Immature natural killer cell (primary cell): ENCODE results near the gene KRTAP5-2. TPM values are rescaled to one million over a fixed set of nuclear protein-coding genes. Genes with fewer than 3 reads are reported as not detected.

ENCODE experiments used
- DNase-seq, 3 donors: peaks; one replicate each; pipeline ENCODE4 v3.0.0; 2022; ENCODE audit warnings: mixed read lengths in 1 of 3
- H3K27ac Mint-ChIP-seq, 6 donors: one replicate each; pipeline ENCODE4 v1.8.0; 2020; ENCODE audit warnings: mixed read lengths in 6 of 6, mild to moderate bottlenecking in 5 of 6, inconsistent platforms in 4 of 6, moderate library complexity in 3 of 6
- H3K27me3 Mint-ChIP-seq, 3 donors: one replicate each; pipeline ENCODE4 v1.8.0; 2020 to 2021; ENCODE audit warnings: low read depth in 3 of 3, mild to moderate bottlenecking in 3 of 3, mixed read lengths in 3 of 3, moderate library complexity in 3 of 3, inconsistent platforms in 1 of 3
- H3K36me3 Mint-ChIP-seq, 3 donors: one replicate each; pipeline ENCODE4 v1.8.0; 2020; ENCODE audit warnings: mixed read lengths in 3 of 3, inconsistent platforms in 2 of 3, mild to moderate bottlenecking in 2 of 3
- H3K4me1 Mint-ChIP-seq, 2 donors: one replicate each; pipeline ENCODE4 v1.8.0; 2020; ENCODE audit warnings: inconsistent platforms in 2 of 2, mild to moderate bottlenecking in 2 of 2, mixed read lengths in 2 of 2, moderate library complexity in 1 of 2
- H3K4me3 Mint-ChIP-seq, 5 donors: one replicate each; pipeline ENCODE4 v1.8.0; 2020; ENCODE audit warnings: mild to moderate bottlenecking in 5 of 5, mixed read lengths in 5 of 5, inconsistent platforms in 3 of 5, moderate library complexity in 3 of 5
- H3K9me3 Mint-ChIP-seq, 6 donors: one replicate each; pipeline ENCODE4 v1.8.0; 2020; ENCODE audit warnings: mild to moderate bottlenecking in 6 of 6, mixed read lengths in 6 of 6, inconsistent platforms in 4 of 6, moderate library complexity in 3 of 6
- polyA plus RNA-seq, 3 donors: library from polyadenylated mRNA; unstranded; fragments of 300-500 nt; fragmentation: Illumina TruSeq; gene quantifications; one replicate each; pipeline ENCODE4 v1.2.3, GENCODE V29; 2021

KRTAP5-2 gene
- polyA plus RNA-seq, 3 donors from 2014 or later, result not detected

- Mint-ChIP-seq H3K9me3 (no peaks in the 10 kb centered on the region), H3K4me3 (no peak overlapping the region), H3K36me3 (no peaks in the 10 kb centered on the region), H3K27me3 (peaks cover 17 to 37% (median 22%) of the 10 kb centered on the region in 3 donors), H3K4me1 (peaks cover 0 to 29% of the 10 kb centered on the region in 2 donors), H3K27ac (no peak overlapping the region)
- no peak for DNase-seq
Observed at GRCh38 chr11:1565904-1566247, 32.2 kb downstream of the KRTAP5-2 start.

DNA sequence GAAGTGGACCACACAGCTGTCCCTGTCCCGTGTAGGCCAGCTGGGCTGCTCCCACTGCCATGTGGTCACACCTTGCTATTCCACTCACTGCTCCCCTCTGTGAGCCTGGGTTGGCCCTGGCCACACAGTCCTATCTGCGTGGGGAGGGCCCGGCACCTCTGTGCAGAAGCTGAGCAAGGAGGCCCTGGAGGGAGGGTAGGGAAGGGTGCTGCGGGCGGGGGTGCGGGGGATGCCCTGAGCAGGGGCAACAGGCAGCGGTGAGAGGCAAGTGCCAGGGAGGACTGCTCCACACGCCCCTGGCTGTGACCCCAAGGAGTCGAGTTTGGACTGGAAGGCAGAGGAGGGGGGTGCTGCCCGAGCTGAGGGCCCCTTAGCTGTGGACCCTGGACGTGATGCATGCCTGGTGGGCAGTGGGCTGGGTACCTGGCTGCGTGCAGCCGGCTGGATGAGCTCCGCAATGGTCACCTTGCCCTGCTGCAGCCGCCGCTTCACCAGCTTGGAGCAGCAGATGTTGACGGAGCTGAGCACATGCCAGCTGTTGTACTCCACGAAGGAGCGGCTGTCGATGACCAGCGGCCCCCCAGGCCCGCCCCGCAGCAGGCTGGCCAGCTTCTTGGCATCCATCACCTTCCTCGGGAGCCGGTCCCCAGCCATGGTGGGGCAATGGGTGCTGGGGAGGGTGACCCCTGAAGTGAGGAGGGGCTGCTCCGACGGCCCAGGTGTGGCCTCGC lies 32.8 kb downstream of the KRTAP5-2 start:
- no peak overlapping the region for H3K27ac Mint-ChIP-seq

GRCh38 chr11:1564535-1565172 lies 33.4 kb downstream of the KRTAP5-2 start:
- Mint-ChIP-seq H3K4me3 (no peak overlapping the region), H3K27ac (no peak overlapping the region), H3K27me3 (peaks cover 17 to 25% (median 17%) of the 10 kb centered on the region in 3 donors), H3K36me3 (no peaks in the 10 kb centered on the region), H3K4me1 (peaks cover 0 to 20% of the 10 kb centered on the region in 2 donors), H3K9me3 (no peaks in the 10 kb centered on the region)
- no peak for DNase-seq

More for the DNA sequence above, 32.8 kb downstream of the KRTAP5-2 start:
- Mint-ChIP-seq H3K4me3 (no peak overlapping the region), H3K36me3 (no peaks in the 10 kb centered on the region), H3K9me3 (no peaks in the 10 kb centered on the region), H3K4me1 (peaks cover 0 to 24% of the 10 kb centered on the region in 2 donors), H3K27me3 (peaks cover 17 to 32% (median 19%) of the 10 kb centered on the region in 3 donors)
- DNase-seq, result no peak

- Mint-ChIP-seq H3K9me3 (no peaks in the 10 kb centered on the region), H3K36me3 (no peaks in the 10 kb centered on the region), H3K27me3 (peaks cover 12 to 20% (median 13%) of the 10 kb centered on the region in 3 donors), H3K4me3 (no peak overlapping the region), H3K4me1 (peaks cover 0 to 14% of the 10 kb centered on the region in 2 donors), H3K27ac (no peak overlapping the region)
- no peak for DNase-seq
Observed at GRCh38 chr11:1563697-1564534, 34.2 kb downstream of the KRTAP5-2 start.

DNA sequence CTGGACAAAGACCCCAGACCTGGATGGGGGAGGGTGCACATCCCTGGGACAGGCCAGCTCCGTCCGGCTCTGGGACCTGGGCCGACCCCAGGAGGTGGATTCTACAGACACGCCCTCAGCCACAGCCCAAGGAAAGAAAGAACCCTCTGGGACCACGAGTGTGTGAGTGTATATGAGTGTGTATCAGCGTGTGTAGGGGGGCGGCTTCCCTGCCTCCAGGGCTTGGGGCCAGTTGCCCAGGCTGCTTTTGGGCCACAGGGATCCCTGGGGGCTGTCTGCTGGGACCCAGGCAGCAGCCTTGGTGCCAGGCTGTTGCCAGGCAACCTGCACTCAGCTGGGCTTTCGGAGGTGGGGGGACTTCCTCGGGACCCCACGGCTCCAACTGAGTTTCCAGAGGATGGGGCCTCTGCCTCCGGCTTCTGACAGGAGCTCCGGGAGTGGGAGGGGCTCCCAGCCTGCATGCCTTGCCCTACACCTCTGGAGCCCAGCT lies 34.9 kb downstream of the KRTAP5-2 start:
- Mint-ChIP-seq H3K27ac (no peak overlapping the region), H3K9me3 (no peaks in the 10 kb centered on the region), H3K4me1 (peaks cover 0 to 8% of the 10 kb centered on the region in 2 donors), H3K36me3 (no peaks in the 10 kb centered on the region), H3K27me3 (peaks cover 6 to 15% (median 9%) of the 10 kb centered on the region in 3 donors), H3K4me3 (no peak overlapping the region)
- no peak for DNase-seq

DNA sequence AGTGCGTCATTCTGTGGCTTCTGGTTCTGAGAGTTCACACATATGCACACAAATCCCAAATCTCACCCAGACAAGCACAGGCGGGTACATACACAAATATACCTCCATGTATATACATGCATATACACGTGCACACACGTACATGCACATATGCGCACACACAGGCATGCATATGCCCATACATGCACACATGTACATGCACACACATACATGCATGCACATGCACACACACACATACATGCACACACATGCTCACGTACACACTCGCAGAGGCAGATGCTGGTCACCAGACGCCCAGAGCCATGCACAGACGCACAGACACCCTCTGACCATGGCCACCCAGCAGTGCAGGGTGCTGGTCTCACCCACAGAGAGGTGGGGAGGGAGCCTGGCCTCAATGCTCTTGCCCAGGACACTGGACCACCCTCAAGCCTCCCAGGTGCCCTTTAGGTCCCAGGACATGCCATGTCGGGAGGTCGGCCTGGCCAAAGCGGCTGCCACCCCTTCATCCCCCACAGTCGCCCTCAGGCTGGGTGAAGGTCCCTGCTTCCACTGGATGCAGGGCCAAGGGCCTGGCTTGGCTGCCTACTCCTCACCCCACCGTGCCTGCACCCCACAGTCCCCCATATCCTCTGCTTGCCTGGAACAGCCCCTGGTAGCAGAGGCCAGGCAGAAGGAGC lies 35.5 kb downstream of the KRTAP5-2 start:
- Mint-ChIP-seq H3K36me3 (no peaks in the 10 kb centered on the region), H3K4me3 (no peak overlapping the region), H3K27ac (no peak overlapping the region), H3K9me3 (no peaks in the 10 kb centered on the region), H3K4me1 (peaks cover 0 to 3% of the 10 kb centered on the region in 2 donors), H3K27me3 (peaks cover 4 to 13% (median 9%) of the 10 kb centered on the region in 3 donors)
- no peak for DNase-seq

GRCh38 chr11:1561955-1562354 lies 36.1 kb downstream of the KRTAP5-2 start:
- no peak overlapping the region for H3K4me3 Mint-ChIP-seq
- no peaks in the 10 kb centered on the region for H3K36me3 Mint-ChIP-seq
- no peak overlapping the region for H3K27ac Mint-ChIP-seq
- H3K9me3 Mint-ChIP-seq, result no peaks in the 10 kb centered on the region
- peaks cover 0 to 2% of the 10 kb centered on the region in 2 donors for H3K4me1 Mint-ChIP-seq
- no peak for DNase-seq
- H3K27me3 Mint-ChIP-seq, result peaks cover 4 to 14% (median 6%) of the 10 kb centered on the region in 3 donors

DNA sequence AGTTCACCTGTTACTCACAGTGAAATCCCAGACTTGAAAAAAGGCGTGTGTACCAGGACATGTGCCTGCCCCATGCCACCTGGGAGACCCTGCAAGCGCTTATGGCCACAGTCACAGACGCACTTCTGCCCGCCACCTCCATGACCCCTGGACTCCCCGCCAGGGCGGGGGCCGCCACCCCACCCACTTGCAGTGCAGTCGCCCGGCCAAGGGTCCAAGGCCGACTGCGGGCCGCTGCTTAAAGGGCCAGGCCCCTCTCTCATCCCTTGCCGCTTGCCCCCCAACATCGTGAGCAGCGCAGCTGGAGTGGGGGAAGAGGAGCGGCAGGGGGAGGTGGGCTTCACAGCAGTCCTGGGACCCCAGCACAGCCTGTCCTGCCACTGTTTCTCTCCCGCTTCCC lies 36.8 kb downstream of the KRTAP5-2 start:
- H3K36me3 Mint-ChIP-seq, result no peaks in the 10 kb centered on the region
- H3K27ac Mint-ChIP-seq, result no peak overlapping the region
- no peaks in the 10 kb centered on the region for H3K4me1 Mint-ChIP-seq
- no peak for DNase-seq
- no peaks in the 10 kb centered on the region for H3K9me3 Mint-ChIP-seq
- peaks cover 4 to 14% (median 6%) of the 10 kb centered on the region in 3 donors for H3K27me3 Mint-ChIP-seq
- no peak overlapping the region for H3K4me3 Mint-ChIP-seq

- no peaks in the 10 kb centered on the region for H3K9me3 Mint-ChIP-seq
- H3K4me1 Mint-ChIP-seq, result no peaks in the 10 kb centered on the region
- peaks cover 2 to 14% (median 9%) of the 10 kb centered on the region in 3 donors for H3K27me3 Mint-ChIP-seq
- no peak overlapping the region for H3K4me3 Mint-ChIP-seq
- no peaks in the 10 kb centered on the region for H3K36me3 Mint-ChIP-seq
- no peak for DNase-seq
- no peak overlapping the region for H3K27ac Mint-ChIP-seq
Observed at GRCh38 chr11:1560649-1561251, 37.3 kb downstream of the KRTAP5-2 start.

GRCh38 chr11:1560002-1560648 lies 38.0 kb downstream of the KRTAP5-2 start:
- peaks cover 2 to 13% (median 9%) of the 10 kb centered on the region in 3 donors for H3K27me3 Mint-ChIP-seq
- DNase-seq, result no peak
- no peaks in the 10 kb centered on the region for H3K36me3 Mint-ChIP-seq
- no peaks in the 10 kb centered on the region for H3K9me3 Mint-ChIP-seq
- no peak overlapping the region for H3K4me3 Mint-ChIP-seq
- no peaks in the 10 kb centered on the region for H3K4me1 Mint-ChIP-seq
- H3K27ac Mint-ChIP-seq, result no peak overlapping the region

- H3K27ac Mint-ChIP-seq, result no peak overlapping the region
- H3K27me3 Mint-ChIP-seq, result peaks cover 3 to 12% (median 6%) of the 10 kb centered on the region in 3 donors
- H3K9me3 Mint-ChIP-seq, result no peaks in the 10 kb centered on the region
- no peak for DNase-seq
- H3K4me3 Mint-ChIP-seq, result no peak overlapping the region
- no peaks in the 10 kb centered on the region for H3K4me1 Mint-ChIP-seq
- no peaks in the 10 kb centered on the region for H3K36me3 Mint-ChIP-seq
Observed at GRCh38 chr11:1559111-1559951, 38.8 kb downstream of the KRTAP5-2 start.

DNA sequence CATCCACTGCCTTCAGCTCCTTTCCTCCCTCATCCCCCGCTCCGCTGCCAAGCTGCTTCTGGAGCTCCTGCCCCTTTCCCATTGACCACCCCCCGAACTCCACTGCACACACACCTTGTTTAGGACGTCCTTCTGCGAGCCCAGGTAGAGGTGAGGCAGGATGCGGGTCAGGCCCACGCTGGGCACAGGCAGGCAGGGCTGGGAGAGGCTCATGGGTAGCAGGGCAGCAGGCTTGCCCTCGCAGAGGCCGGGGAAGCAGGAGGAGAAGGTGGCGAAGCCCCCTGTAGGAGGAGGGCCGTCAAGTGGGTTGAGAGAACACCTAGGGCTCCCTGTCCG lies 39.4 kb downstream of the KRTAP5-2 start:
- H3K27me3 Mint-ChIP-seq, result peaks cover 5 to 15% (median 6%) of the 10 kb centered on the region in 3 donors

More for the DNA sequence above, 39.4 kb downstream of the KRTAP5-2 start:
- no peak overlapping the region for H3K27ac Mint-ChIP-seq
- H3K9me3 Mint-ChIP-seq, result no peaks in the 10 kb centered on the region
- H3K4me1 Mint-ChIP-seq, result no peaks in the 10 kb centered on the region
- H3K36me3 Mint-ChIP-seq, result no peaks in the 10 kb centered on the region
- H3K4me3 Mint-ChIP-seq, result no peak overlapping the region
- no peak for DNase-seq
